GM18502 (cell line): ENCODE measurements around the gene HIPK2.

Experiments
- ATAC-seq: cut with Tn5 transposase; IDR thresholded peaks from one replicate; pipeline ENCODE4 v1.9.1; 2021; ENCODE audit warnings: mild to moderate bottlenecking; ENCODE audit not compliant: unreplicated experiment, poor library complexity

The HIPK2 gene

GRCh38 chr7:139777948-139778841, at the start of gene HIPK2:
Gene HIPK2 (minus strand): TSS chr7:139777998. CDS start chr7:139777623, 375 bp downstream.
- ATAC-seq: peak; percentile 70

- ATAC-seq: no peak
These were observed 49.2 kb upstream of the HIPK2 start for GRCh38 chr7:139827042-139827441.

GRCh38 chr7:139825666-139826290, 48.0 kb upstream of the HIPK2 start:
- ATAC-seq: no peak

GRCh38 chr7:139823959-139824521, 46.2 kb upstream of the HIPK2 start:
- ATAC-seq: no peak

GRCh38 chr7:139822855-139823254, 45.1 kb upstream of the HIPK2 start:
- ATAC-seq: no peak

GRCh38 chr7:139821349-139822105, 43.7 kb upstream of the HIPK2 start:
- ATAC-seq: no peak

- no peak for ATAC-seq
These were observed 42.3 kb upstream of the HIPK2 start for GRCh38 chr7:139820089-139820488.

GRCh38 chr7:139817249-139817648, 39.5 kb upstream of the HIPK2 start:
- ATAC-seq: no peak

GRCh38 chr7:139813689-139814088, 35.9 kb upstream of the HIPK2 start:
- ATAC-seq: no peak

- ATAC-seq: no peak
These were observed 35.4 kb upstream of the HIPK2 start for GRCh38 chr7:139813151-139813550.

- no peak for ATAC-seq
These were observed 33.3 kb upstream of the HIPK2 start for GRCh38 chr7:139811066-139811465.

GRCh38 chr7:139808846-139809442, 31.1 kb upstream of the HIPK2 start:
- ATAC-seq: no peak

GRCh38 chr7:139808427-139808826, 30.6 kb upstream of the HIPK2 start:
- no peak for ATAC-seq

- no peak for ATAC-seq
These were observed 29.2 kb upstream of the HIPK2 start for GRCh38 chr7:139807009-139807408.

- no peak for ATAC-seq
These were observed 26.8 kb upstream of the HIPK2 start for GRCh38 chr7:139804571-139804970.

GRCh38 chr7:139799586-139799985, 21.8 kb upstream of the HIPK2 start:
- ATAC-seq: peak; percentile 80

GRCh38 chr7:139798892-139799291, 21.1 kb upstream of the HIPK2 start:
- no peak for ATAC-seq

GRCh38 chr7:139798221-139798620, 20.4 kb upstream of the HIPK2 start:
- ATAC-seq: peak; percentile 66

GRCh38 chr7:139797607-139798006, 19.8 kb upstream of the HIPK2 start:
- no peak for ATAC-seq

- ATAC-seq: no peak
These were observed 13.5 kb upstream of the HIPK2 start for GRCh38 chr7:139791316-139791715.
